Choroid plexus epithelial cell (primary cell): Measurements from ENCODE around the gene TMX4.

ENCODE experiments used
- DNase-seq: peaks from one replicate; pipeline ENCODE4 v3.0.0-alpha.2; 2010; ENCODE audit warnings: low read depth
- H3K4me3 ChIP-seq: 2 replicates; pipeline ENCODE4 v1.5.1; 2011; ENCODE audit warnings: low read depth, mild to moderate bottlenecking, control low read depth, low read length, moderate library complexity
- CTCF ChIP-seq: conservative IDR thresholded peaks from 2 replicates; pipeline ENCODE4 v1.5.1; 2011; ENCODE audit warnings: low read depth, mild to moderate bottlenecking, control low read depth, inconsistent platforms, low read length, moderate library complexity

The TMX4 gene

GRCh38 chr20:8019998-8020247 is 362 bp upstream of the TMX4 start:
- peak overlapping the region; percentile 81 for H3K4me3 ChIP-seq
- TF ChIP-seq CTCF, result no peak
- no peak for DNase-seq

GRCh38 chr20:8018958-8019245 is 659 bp downstream of the TMX4 start:
- TF ChIP-seq CTCF, result no peak
- H3K4me3 ChIP-seq, result peak overlapping the region; percentile 81
- DNase-seq, result peak; percentile 41

GRCh38 chr20:8012724-8013123 is 6.8 kb downstream of the TMX4 start:
- no peak for DNase-seq
- no peak for TF ChIP-seq CTCF
- H3K4me3 ChIP-seq, result no peak overlapping the region

GRCh38 chr20:8008733-8009132 is 10.8 kb downstream of the TMX4 start:
- no peak for DNase-seq
- no peak overlapping the region for H3K4me3 ChIP-seq
- TF ChIP-seq CTCF, result no peak

- no peak overlapping the region for H3K4me3 ChIP-seq
- no peak for TF ChIP-seq CTCF
- no peak for DNase-seq
These were observed 12.1 kb downstream of the TMX4 start for GRCh38 chr20:8007490-8007889.

DNA sequence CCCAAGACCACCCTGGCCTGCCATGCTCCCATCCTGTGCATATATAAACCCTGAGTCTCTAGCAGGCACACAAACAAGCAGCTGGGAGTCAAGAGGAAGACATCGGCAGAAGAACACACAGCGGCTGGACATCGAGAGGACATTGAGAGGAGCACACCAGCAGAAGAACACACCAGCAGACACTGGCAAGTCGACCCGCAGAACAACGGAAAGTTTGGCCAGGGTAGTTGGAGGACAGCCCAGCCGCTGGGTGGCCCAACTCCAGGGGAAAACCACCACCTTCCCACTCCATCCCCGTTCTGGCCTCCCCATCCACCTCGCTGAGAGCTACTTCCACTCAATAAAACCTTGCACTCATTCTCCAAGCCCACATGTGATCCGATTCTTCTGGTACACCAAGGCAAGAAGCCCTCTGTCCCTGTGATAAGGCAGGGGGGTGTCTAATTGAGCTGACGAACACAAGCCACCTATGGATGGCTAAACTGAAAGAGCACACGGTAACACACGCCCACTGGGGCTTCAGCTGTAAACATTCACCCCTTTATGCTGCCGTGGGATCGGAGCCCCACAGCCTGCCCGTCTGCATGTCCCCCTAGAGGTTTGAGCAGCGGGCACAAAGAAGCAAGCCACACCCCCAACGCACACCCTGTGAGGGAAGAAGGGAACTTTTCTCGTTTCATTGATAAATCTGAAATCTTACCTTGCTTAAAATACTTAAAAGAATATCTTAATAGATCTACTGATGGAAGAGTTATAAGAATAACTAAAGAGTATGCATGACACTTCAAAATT is 13.8 kb downstream of the TMX4 start:
- TF ChIP-seq CTCF, result no peak
- no peak overlapping the region for H3K4me3 ChIP-seq
- no peak for DNase-seq

GRCh38 chr20:8005033-8005432 is 14.5 kb downstream of the TMX4 start:
- no peak for TF ChIP-seq CTCF
- no peak for DNase-seq
- no peak overlapping the region for H3K4me3 ChIP-seq
